Common myeloid progenitor, CD34-positive (primary cell): ENCODE data around the gene USP34.
"Not testable (repeated sequence)": the region's sequence is repeated elsewhere in the genome, so short reads cannot be mapped to it uniquely, and the experiment has no call there.

ENCODE experiments used
- CTCF ChIA-PET: fragments of 350-600 bp; sonication (Branson Sonifier 250); formaldehyde crosslinking; loops from one replicate; lab custom pipeline; 2021; ENCODE audit warnings: antibody characterized with exemption; lab: Charles Lee
- POLR2A ChIA-PET: fragments of 350-600 bp; sonication (Branson Sonifier 250); formaldehyde crosslinking; loops from one replicate; lab custom pipeline; 2021; ENCODE audit warnings: antibody characterized with exemption; lab: Charles Lee
- DNase-seq, 3 donors: peaks; one replicate each; pipeline versions ENCODE4 v3.0.0 to v3.0.0-alpha.2; 2013
- H3K27ac ChIP-seq, 2 experiments: 1 replicate in 1 of 2; 2 replicates in 1 of 2; pipeline ENCODE4 v1.7.0; 2013; ENCODE audit warnings: inconsistent platforms in 2 of 2, low read length in 2 of 2, mild to moderate bottlenecking in 2 of 2, low read depth in 1 of 2, moderate library complexity in 1 of 2; ENCODE audit not compliant: severe bottlenecking in 2 of 2, insufficient read depth in 1 of 2, poor library complexity in 1 of 2
- H3K27me3 ChIP-seq, 5 experiments: replicated peaks in 2 of 5; 1 replicate in 3 of 5; 2 replicates in 2 of 5; pipeline versions ENCODE4 v1.6.1 to v1.7.0; 2013; ENCODE audit warnings: low read length in 4 of 5, mild to moderate bottlenecking in 2 of 5, moderate library complexity in 2 of 5, inconsistent platforms in 1 of 5; ENCODE audit not compliant: insufficient read depth in 5 of 5, control insufficient read depth in 4 of 5
- H3K36me3 ChIP-seq, 4 experiments: 1 replicate in 2 of 4; 2 replicates in 2 of 4; pipeline versions ENCODE4 v1.6.1 to v1.7.0; 2013; ENCODE audit warnings: low read length in 3 of 4, control low read depth in 1 of 4, mild to moderate bottlenecking in 1 of 4; ENCODE audit not compliant: control insufficient read depth in 4 of 4, insufficient read depth in 4 of 4
- H3K4me1 ChIP-seq, 4 experiments: 1 replicate in 3 of 4; 2 replicates in 1 of 4; pipeline versions ENCODE4 v1.6.1 to v1.7.1; 2013; ENCODE audit warnings: low read length in 3 of 4, mild to moderate bottlenecking in 3 of 4, control low read depth in 1 of 4, inconsistent platforms in 1 of 4, moderate library complexity in 1 of 4; ENCODE audit not compliant: control insufficient read depth in 4 of 4, insufficient read depth in 4 of 4; ENCODE audit errors: control extremely low read depth in 1 of 4
- H3K4me3 ChIP-seq, 7 experiments: 1 replicate in 4 of 7; 2 replicates in 3 of 7; pipeline versions ENCODE4 v1.5.1 to v1.7.0; 2013; ENCODE audit warnings: mild to moderate bottlenecking in 7 of 7, low read length in 6 of 7, moderate library complexity in 6 of 7, inconsistent platforms in 2 of 7, low read depth in 2 of 7, control low read depth in 1 of 7; ENCODE audit not compliant: insufficient read depth in 4 of 7, control insufficient read depth in 1 of 7; ENCODE audit errors: extremely low read depth in 1 of 7
- H3K9me3 ChIP-seq, 5 experiments: 1 replicate in 4 of 5; 2 replicates in 1 of 5; pipeline versions ENCODE4 v1.6.1 to v1.7.1; 2013; ENCODE audit warnings: low read length in 4 of 5, mild to moderate bottlenecking in 2 of 5, inconsistent platforms in 1 of 5, low read depth in 1 of 5, moderate library complexity in 1 of 5; ENCODE audit not compliant: control insufficient read depth in 4 of 5, insufficient read depth in 2 of 5; ENCODE audit errors: control extremely low read depth in 1 of 5
- WGBS: methylation state at CpG from one replicate; pipeline ENCODE4 v1.1.5; 2013; ENCODE audit not compliant: insufficient coverage; 5-methylcytosine and 5-hydroxymethylcytosine counted together

Gene USP34

GRCh38 chr2:61173116-61173515 lies 297.8 kb downstream of the USP34 start:
- H3K9me3 ChIP-seq: no peaks in the 10 kb centered on the region
- H3K27me3 ChIP-seq: no peaks in the 10 kb centered on the region
- WGBS: 100% methylated on average over 4 of the region's 4 CpGs
- no peak for DNase-seq
- H3K36me3 ChIP-seq: no peaks in the 10 kb centered on the region
- peaks cover 0 to 21% (median 11%) of the 10 kb centered on the region in 4 experiments for H3K4me1 ChIP-seq
- no peak overlapping the region for H3K27ac ChIP-seq
- no peak overlapping the region for H3K4me3 ChIP-seq
- CTCF ChIA-PET: no interaction called here
- POLR2A ChIA-PET: no interaction called here

- Histone ChIP-seq H3K4me3 (no peak overlapping the region), H3K9me3 (no peaks in the 10 kb centered on the region), H3K27ac (no peak overlapping the region), H3K27me3 (no peaks in the 10 kb centered on the region), H3K36me3 (no peaks in the 10 kb centered on the region), H3K4me1 (peaks cover 0 to 16% (median 8%) of the 10 kb centered on the region in 4 experiments)
- CTCF ChIA-PET: no interaction called here
- WGBS: 77% methylated on average over 1 of the region's 1 CpG
- DNase-seq: no peak
- POLR2A ChIA-PET: no interaction called here
Observed at GRCh38 chr2:61172671-61173070, 298.2 kb downstream of the USP34 start.

GRCh38 chr2:61167579-61167978 lies 303.3 kb downstream of the USP34 start:
- H3K27me3 ChIP-seq: no peaks in the 10 kb centered on the region
- H3K36me3 ChIP-seq: peaks cover 17 to 34% (median 20%) of the 10 kb centered on the region in 4 experiments
- peaks cover 0 to 7% (median 0%) of the 10 kb centered on the region in 4 experiments for H3K4me1 ChIP-seq
- no peaks in the 10 kb centered on the region for H3K9me3 ChIP-seq
- ChIA-PET POLR2A (no interaction called here), CTCF (no interaction called here)
- no peak for DNase-seq
- H3K27ac ChIP-seq: no peak overlapping the region
- WGBS: 99% methylated on average over 8 of the region's 10 CpGs
- no peak overlapping the region for H3K4me3 ChIP-seq

DNA sequence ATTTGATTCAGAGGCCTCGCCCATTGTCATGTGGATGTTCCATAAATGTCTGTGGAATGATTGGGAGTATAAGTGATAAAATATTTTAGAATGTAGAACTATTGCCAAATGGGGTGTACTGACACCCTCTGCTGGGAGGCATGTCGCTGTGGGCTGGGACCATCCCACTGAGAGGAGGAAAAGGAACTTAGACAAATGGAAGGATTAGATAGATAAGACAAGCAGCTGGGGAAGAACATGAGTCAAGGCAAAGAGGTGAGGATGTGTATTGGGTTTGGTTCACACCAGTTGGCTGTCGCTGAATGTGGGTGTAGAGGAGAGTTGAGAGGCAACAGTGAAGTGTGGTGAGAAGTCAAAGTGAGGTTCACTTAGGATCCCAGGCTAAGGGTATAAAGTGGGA lies 304.9 kb downstream of the USP34 start:
- no peak for DNase-seq
- POLR2A ChIA-PET: interaction anchor here (0.7 kb wide), 1 partner anchor 475 kb away, joined by 3 read pairs; no protein-coding TSS in a partner anchor
- Histone ChIP-seq H3K27me3 (no peaks in the 10 kb centered on the region), H3K27ac (no peak overlapping the region), H3K4me3 (no peak overlapping the region), H3K4me1 (peaks cover 0 to 2% (median 0%) of the 10 kb centered on the region in 4 experiments), H3K9me3 (no peaks in the 10 kb centered on the region), H3K36me3 (peaks cover 17 to 39% (median 24%) of the 10 kb centered on the region in 4 experiments)
- CTCF ChIA-PET: no interaction called here
- WGBS: 100% methylated on average over 3 of the region's 3 CpGs

DNA sequence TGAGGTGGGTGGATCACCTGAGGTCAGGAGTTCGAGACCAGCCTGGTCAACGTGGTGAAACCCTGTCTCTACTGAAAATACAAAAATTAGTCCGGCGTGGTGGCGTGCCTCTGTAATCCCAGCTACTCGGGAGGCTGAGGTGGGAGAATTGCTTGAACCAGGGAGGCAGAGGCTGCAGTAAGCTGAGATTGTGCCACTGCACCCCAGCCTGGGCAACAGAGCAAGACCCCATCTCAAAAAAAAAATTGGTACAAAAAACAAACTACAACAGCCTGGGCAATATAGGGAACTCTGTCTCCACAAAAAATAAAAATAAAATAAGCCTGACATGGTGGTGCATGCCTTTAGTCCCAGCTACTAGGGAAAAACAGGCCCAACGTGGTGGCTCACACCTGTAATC lies 305.8 kb downstream of the USP34 start:
- POLR2A ChIA-PET, H3K27me3 ChIP-seq: not testable (repeated sequence)
- WGBS: 100% methylated on average over 5 of the region's 7 CpGs

GRCh38 chr2:61162721-61163120 lies 308.2 kb downstream of the USP34 start:
- peaks cover 0 to 10% (median 2%) of the 10 kb centered on the region in 5 experiments for H3K9me3 ChIP-seq
- peaks cover 20 to 59% (median 33%) of the 10 kb centered on the region in 4 experiments for H3K36me3 ChIP-seq
- ChIA-PET CTCF (no interaction called here), POLR2A (no interaction called here)
- DNase-seq: no peak
- no peak overlapping the region for H3K4me3 ChIP-seq
- 98% methylated on average over 5 of the region's 5 CpGs for WGBS
- no peaks in the 10 kb centered on the region for H3K27me3 ChIP-seq
- no peaks in the 10 kb centered on the region for H3K4me1 ChIP-seq
- no peak overlapping the region for H3K27ac ChIP-seq

More for the DNA sequence above, 305.8 kb downstream of the USP34 start:
- CTCF ChIA-PET: interaction anchor here (1.0 kb wide), 1 partner anchor 14 kb away, joined by 3 read pairs; no protein-coding TSS in a partner anchor
- not testable (repeated sequence) for H3K27ac ChIP-seq, DNase-seq, H3K9me3 ChIP-seq, H3K4me1 ChIP-seq, H3K4me3 ChIP-seq
- peaks cover 17 to 45% (median 25%) of the 10 kb centered on the region in 4 experiments for H3K36me3 ChIP-seq

DNA sequence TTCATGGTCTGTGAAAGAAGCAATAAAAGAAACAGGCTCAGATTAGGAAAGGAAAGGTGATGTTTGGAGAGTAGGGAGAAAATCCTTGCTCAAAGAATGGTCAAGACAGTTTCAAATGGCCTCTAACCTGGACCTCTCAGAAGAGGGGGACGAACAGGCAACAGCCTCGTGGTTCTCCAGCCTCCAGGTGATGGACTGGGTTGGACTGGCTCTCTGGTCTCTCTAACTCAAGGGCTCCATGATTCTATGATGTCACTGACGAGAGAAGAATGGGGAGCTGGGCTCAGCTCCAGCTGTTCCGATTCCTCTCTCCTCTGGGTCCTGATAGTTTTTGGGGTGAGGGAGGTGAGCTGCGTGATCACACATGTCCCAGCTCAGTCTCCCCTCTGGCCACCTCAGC lies 309.0 kb downstream of the USP34 start, which contains the start of gene C2orf74:
C2orf74 (plus strand) TSS at position 301 of the 400 bp plus-strand sequence. CDS start 327 bp downstream, outside the sequence.
- POLR2A ChIA-PET: no interaction called here
- no peaks in the 10 kb centered on the region for H3K4me1 ChIP-seq
- no peak within 1 kb of the TSS for H3K27ac ChIP-seq
- DNase-seq: no peak
- peaks cover 0 to 15% (median 2%) of the 10 kb centered on the region in 5 experiments for H3K9me3 ChIP-seq
- no peaks in the 10 kb centered on the region for H3K27me3 ChIP-seq
- CTCF ChIA-PET: interaction anchor here (0.6 kb wide), 1 partner anchor 69 kb away, joined by 3 read pairs; no protein-coding TSS in a partner anchor
- 100% methylated on average over 3 of the region's 5 CpGs for WGBS
- H3K36me3 ChIP-seq: peaks cover 20 to 63% (median 36%) of the 10 kb centered on the region in 4 experiments
- H3K4me3 ChIP-seq: no peak within 1 kb of the TSS
